Urinary bladder (tissue), 4 donors: ENCODE measurements around the gene SCN4A. TPM values are rescaled to one million over a fixed set of nuclear protein-coding genes. Genes with fewer than 3 reads are reported as not detected.
"Not testable (repeated sequence)": the region's sequence is repeated elsewhere in the genome, so short reads cannot be mapped to it uniquely, and the experiment has no call there.

ENCODE experiments used
- DNase-seq: peaks from one replicate; pipeline ENCODE4 v3.0.0-alpha.2; 2015; ENCODE audit errors: extremely low spot score
- H3K27ac ChIP-seq: one replicate; pipeline ENCODE4 v1.5.1; 2013; ENCODE audit warnings: low read depth, mild to moderate bottlenecking, moderate library complexity
- H3K36me3 ChIP-seq: one replicate; pipeline ENCODE4 v1.6.1; 2013; ENCODE audit warnings: mild to moderate bottlenecking, moderate library complexity; ENCODE audit not compliant: insufficient read depth
- H3K4me1 ChIP-seq: one replicate; pipeline ENCODE4 v1.6.1; 2013; ENCODE audit warnings: mild to moderate bottlenecking, moderate library complexity; ENCODE audit not compliant: insufficient read depth
- H3K4me3 ChIP-seq: one replicate; pipeline ENCODE4 v1.5.1; 2013; ENCODE audit warnings: low read depth, low read length
- WGBS: extraction: QIAGEN DNeasy Blood & Tissue Kit; methylation state at CpG from one replicate; pipeline ENCODE4 v1.1.7; 2013; 5-methylcytosine and 5-hydroxymethylcytosine counted together
- polyA plus RNA-seq: library from polyadenylated mRNA; stranded (reverse); fragments of 200-250 nt; gene quantifications from one replicate; pipeline ENCODE4 v1.2.3, GENCODE V29; 2013
- total RNA-seq: library from RNA; depleted of rRNA; stranded (reverse); fragments of >200 nt; gene quantifications from one replicate; pipeline ENCODE4 v1.2.3, GENCODE V29; 2014
- donor health status: healthy with polysubstance abuse.
- donor health status: healthy.

Gene SCN4A
- total and polyA plus RNA-seq, 2 donors, result 0.65 to 1.6 TPM

DNA sequence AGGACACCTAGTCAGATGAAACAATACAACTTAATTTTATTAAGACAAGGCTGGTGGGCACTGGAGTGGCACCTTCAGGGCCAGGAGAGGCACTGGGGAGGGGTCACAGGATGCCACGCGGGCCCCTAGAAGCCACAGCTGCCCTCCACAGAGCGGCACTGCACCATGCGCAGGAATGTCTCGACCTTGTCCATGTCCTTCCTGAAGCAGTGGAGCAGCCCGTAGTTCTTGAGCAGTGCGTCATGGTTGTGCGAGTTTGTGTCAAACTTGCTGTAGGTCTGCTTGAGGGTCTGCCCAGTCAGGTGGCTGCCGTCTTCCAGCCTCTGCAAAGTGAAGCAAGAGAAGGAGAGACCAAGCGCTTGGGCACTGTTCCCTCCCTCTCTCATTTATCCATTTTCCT, 63.1 kb downstream of the SCN4A start:
- DNase-seq, H3K4me3 ChIP-seq, H3K36me3 ChIP-seq, H3K4me1 ChIP-seq, H3K27ac ChIP-seq: not testable (repeated sequence)
- WGBS, result 90% methylated on average over 10 of the region's 10 CpGs

DNA sequence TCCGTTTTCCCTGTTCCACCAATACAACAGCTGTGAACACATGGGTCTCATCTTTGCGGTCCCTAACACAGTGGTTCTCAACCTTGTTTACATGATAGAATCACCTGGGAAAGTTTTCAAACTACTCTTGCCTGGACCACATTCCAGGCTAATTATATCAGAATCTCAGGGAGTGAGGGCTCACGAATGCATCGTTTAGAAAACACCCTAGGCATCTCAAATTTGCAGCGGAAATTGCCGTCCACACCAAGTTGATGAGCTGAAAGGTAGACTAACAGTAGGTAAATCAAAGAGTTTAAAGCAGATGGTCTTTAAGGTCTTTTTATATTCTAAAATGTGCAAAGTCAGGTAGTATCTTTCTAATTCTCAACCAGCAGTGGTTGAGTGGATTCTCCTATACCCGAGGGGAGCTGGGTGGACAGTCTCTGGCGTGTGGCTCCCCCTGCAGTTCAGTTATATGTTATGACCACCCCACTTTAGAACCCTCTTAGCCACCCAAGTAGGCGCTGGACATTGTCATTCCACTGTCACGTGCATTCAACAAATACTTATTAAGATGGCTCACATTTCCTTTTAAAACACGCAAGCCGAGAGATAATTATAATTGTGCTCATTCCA, 65.4 kb downstream of the SCN4A start:
- 42% methylated on average over 11 of the region's 12 CpGs for WGBS
- H3K4me3 ChIP-seq, H3K36me3 ChIP-seq, H3K27ac ChIP-seq, DNase-seq, H3K4me1 ChIP-seq: not testable (repeated sequence)

DNA sequence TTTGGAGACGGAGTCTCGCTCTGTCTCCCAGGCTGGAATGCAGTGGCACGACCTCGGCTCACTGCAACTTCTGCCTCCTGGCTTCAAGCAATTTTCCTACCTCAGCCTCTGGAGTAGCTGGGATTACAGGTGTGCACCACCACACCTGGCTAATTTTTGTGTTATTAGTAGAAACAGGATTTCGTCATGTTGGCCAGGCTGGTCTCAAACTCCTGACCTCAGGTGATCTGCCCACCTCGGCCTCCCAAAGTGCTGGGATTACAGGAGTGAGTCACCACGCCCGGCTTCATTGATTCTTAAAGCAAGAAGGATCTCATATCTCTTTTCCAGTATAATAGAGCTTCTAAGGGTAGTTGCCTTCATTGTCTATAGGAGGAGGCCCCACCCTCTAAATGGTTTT, 67.9 kb downstream of the SCN4A start:
- not testable (repeated sequence) for H3K36me3 ChIP-seq, H3K4me3 ChIP-seq, DNase-seq, H3K4me1 ChIP-seq, H3K27ac ChIP-seq
- WGBS, result 93% methylated on average over 8 of the region's 8 CpGs

DNA sequence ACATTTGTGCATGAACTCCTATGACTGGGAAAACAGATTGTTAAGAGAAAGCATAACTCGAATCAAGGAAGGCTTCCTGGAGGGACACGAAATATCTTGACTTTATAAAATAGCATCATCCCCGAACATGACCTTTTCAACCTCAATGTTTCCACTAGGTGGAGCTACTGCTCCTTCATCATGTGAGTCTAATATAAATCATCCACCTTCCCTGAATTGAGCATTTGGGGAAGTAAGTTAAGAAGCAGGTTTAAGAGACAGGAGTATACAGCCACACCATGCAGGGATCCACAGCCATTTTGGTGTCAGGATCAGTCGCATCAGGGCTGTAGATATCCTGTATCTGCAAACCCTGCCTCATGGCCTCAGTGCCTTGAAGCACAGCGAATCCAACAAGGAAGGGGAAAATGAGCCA, 68.9 kb downstream of the SCN4A start:
- not testable (repeated sequence) for H3K36me3 ChIP-seq, H3K4me3 ChIP-seq, H3K27ac ChIP-seq, DNase-seq, H3K4me1 ChIP-seq
- WGBS, result 41% methylated on average over 5 of the region's 5 CpGs

DNA sequence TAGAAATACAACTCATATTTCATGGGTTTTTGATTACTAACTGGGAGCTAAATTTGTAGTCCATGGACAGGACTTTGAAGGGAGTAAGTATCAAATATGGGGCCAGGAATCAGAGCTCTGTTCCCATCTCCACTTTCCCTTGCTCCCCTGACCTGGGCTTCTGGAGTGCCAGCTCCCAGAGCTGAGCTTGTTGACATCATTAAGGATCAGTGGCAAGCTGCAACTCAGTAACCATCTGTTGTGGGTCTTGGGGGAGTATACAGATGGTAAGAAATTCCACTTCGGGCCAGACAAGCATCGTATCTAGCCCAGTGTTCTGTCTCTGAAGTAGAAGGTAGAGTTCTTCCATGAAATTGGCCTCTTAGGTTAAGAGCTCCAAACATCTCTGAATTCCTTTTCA, 70.7 kb downstream of the SCN4A start:
- 84% methylated on average over 2 of the region's 2 CpGs for WGBS
- not testable (repeated sequence) for H3K36me3 ChIP-seq, H3K4me3 ChIP-seq

DNA sequence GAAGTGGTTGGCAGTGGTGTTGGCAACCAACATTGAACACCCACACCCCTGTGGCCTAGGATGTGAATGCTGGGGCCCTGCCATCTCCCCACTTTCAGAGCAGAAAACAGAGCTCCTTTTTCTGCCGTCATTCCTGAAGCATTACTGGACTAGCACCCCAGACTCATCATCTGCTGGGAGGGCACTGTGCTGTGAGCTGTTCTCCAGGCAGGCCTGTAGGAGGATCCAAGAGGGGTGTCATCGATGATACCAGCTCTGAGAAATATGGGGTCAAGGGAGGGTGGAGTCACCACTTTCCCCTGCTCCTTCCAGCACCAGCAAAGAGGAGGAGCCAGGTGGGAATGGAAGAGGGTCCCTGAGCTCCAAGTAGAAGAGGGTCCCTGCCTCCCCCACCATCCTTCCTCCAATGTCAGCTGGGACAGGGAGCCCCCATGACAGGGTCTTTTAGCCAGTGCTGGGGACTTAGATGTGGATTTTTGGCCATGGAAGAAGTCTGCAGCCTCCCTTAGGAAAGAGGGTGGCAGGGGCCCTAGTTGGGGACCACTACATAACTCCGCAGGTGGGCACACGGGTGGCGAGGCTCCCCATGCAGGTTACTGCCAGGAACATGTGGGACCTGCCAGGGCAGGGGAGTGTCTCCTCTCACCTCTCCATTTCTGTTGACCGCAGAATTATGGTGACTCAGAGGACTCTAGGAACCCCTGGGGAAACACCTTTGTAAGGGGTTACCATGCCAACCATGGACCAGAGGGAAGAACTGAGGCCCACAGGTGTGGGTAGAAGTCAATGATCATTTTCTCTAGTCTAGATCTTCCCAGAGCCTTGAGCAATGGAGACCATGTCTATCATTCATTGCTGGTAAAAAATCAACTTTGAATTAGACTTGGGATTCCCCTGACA, 73.6 kb downstream of the SCN4A start:
- H3K27ac ChIP-seq, DNase-seq, H3K36me3 ChIP-seq, H3K4me3 ChIP-seq, H3K4me1 ChIP-seq: not testable (repeated sequence)
- WGBS, result 77% methylated on average over 6 of the region's 6 CpGs

More for the DNA sequence above, 70.7 kb downstream of the SCN4A start:
- H3K27ac ChIP-seq, H3K4me1 ChIP-seq, DNase-seq: not testable (repeated sequence)

DNA sequence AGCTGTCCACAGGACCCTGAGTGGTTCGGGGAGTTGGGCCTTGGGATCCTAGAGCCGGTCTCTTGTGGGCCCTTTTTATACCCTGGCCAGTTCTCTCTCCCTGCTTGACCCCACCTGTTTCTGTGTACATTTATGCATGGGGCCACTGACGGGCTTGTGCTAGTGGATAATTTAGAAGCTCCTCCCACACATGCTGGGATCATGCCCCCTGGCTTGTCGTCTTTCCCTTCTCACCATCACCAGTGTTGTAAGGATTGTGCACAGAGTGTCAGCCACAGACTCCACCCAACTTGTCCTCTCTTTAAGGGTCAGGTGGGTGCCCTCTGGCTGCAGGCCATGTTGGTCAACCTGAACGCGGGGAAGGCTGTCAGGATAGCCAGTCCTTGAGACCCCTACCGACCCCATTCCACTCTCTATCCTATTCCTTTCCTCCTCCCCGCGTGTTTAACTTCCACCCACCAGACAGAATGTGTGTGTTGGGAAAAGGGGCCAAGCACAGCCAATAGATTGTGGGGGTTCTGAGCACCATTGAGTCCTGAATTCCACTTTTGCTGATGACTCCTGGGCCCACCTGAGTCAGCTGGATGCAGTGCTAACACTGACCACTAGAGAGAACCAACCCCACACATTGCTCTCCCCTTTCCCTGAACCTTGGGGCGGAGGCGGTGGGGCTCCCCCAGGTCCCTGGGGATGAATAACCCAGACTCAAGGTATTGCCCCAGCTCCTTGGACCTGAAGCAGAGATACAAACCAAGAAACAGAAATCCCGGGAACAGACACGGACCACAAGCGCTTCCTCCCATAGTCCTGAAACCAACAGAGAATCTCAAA, 76.0 kb downstream of the SCN4A start, which contains the start of gene CSH1:
Gene CSH1, minus strand, starts transcription at position 51 of the 831 bp plus-strand sequence. CDS start 63 bp downstream, outside the sequence.
- H3K4me1 ChIP-seq, DNase-seq, H3K36me3 ChIP-seq, H3K4me3 ChIP-seq, H3K27ac ChIP-seq: not testable (repeated sequence)
- 89% methylated on average over 11 of the region's 14 CpGs for WGBS

DNA sequence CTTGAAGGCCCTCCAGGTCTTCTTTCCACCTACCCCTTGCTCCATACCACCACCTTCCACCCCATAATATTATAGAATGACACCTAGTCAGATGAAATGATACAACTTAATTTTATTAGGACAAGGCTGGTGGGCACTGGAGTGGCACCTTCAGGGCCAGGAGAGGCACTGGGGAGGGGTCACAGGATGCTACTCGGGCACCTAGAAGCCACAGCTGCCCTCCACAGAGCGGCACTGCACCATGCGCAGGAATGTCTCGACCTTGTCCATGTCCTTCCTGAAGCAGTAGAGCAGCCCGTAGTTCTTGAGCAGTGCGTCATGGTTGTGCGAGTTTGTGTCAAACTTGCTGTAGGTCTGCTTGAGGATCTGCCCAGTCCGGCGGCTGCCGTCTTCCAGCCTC, 77.9 kb downstream of the SCN4A start:
- DNase-seq, H3K27ac ChIP-seq, H3K4me1 ChIP-seq, H3K4me3 ChIP-seq, H3K36me3 ChIP-seq: not testable (repeated sequence)
- 93% methylated on average over 10 of the region's 10 CpGs for WGBS

DNA sequence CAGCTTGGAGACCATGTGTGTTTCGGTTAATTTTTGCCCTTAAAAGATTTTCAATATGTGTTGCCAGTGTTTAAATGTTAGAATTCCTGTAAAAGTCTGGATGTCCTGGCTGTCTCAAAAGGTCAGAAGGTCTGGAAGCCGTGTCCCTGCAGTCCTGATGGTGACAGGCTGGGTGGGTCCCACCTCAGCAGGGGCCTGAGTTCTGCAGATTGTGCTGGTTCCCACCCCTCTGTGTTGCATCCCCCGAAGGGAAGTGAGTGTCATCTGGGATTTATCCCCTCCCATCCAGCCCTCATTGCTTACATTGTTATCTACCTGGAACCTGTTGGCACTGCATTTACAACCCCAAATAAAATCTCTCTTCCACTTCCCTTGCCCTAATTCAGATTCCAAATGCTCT, 78.7 kb downstream of the SCN4A start:
- WGBS, result 73% methylated on average over 3 of the region's 3 CpGs
- not testable (repeated sequence) for DNase-seq, H3K4me3 ChIP-seq, H3K36me3 ChIP-seq, H3K27ac ChIP-seq, H3K4me1 ChIP-seq

DNA sequence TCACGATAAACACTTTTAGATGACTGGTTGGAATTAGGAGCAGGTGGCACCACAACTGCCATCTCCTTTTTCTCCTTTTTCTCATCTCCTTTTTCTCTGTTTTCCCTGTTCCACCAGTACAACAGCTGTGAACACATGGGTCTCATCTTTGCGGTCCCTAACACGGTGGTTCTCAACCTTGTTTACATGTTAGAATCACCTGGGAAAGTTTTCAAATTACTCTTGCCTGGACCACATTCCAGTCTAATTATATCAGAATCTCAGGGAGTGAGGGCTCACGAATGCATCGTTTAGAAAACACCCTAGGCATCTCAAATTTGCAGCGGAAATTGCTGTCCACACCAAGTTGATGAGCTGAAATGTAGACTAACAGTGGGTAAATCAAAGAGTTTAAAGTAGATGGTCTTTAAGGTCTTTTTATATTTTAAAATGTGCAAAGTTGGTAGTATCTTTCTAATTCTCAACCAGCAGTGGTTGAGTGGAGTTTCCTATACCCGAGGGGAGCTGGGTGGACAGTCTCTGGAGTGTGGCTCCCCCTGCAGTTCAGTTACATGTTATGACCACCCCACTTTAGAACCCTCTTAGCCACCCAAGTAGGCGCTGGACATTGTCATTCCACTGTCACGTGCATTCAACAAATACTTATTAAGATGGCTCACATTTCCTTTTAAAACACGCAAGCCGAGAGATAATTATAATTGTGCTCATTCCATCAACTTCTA, 80.2 kb downstream of the SCN4A start:
- DNase-seq, H3K4me1 ChIP-seq, H3K27ac ChIP-seq, H3K4me3 ChIP-seq, H3K36me3 ChIP-seq: not testable (repeated sequence)
- WGBS, result 51% methylated on average over 11 of the region's 11 CpGs

DNA sequence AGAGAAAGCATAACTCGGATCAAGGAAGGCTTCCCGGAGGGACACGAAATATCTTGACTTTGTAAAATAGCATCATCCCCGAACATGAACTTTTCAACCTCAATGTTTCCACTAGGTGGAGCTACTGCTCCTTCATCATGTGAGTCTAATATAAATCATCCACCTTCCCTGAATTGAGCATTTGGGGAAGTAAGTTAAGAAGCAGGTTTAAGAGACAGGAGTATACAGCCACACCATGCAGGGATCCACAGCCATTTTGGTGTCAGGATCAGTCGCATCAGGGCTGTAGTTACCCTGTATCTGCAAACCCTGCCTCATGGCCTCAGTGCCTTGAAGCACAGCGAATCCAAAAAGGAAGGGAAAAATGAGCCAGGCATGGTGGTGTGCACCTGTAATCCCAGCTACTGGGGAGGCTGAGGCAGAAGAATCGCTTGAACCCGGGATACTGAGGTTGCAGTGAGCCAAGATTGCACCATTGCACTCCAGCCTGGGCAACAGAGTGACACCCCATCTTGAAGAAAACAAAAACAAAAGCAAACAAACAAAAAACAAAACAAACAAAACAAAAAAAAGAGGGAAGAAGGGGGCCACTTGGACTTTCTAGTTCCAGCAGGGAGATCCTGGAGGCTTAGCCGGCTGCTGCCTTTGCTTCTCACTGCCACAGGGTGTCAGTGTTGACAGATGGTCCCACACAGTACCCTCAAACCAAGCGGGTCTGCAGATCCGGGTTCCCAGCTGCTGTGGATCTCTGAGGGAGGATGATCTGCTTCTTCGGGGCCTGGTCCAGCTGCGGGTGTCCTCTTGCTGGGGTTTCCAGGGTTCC, 83.5 kb downstream of the SCN4A start:
- not testable (repeated sequence) for H3K4me1 ChIP-seq, H3K4me3 ChIP-seq, H3K36me3 ChIP-seq, H3K27ac ChIP-seq, DNase-seq
- WGBS, result 30% methylated on average over 13 of the region's 13 CpGs
